Spleen (tissue), 11 donors: Measurements from ENCODE around the gene LRMDA. TPM values are rescaled to one million over a fixed set of nuclear protein-coding genes. Genes with fewer than 3 reads are reported as not detected.

Experiments
- DNase-seq: peaks from one replicate; pipeline ENCODE4 v3.0.0-alpha.2; 2020
- H3K27ac ChIP-seq, 8 donors: fragments of 200-600 bp; sonication (generic) in 7 of 8; 1 replicate in 4 of 8; 2 replicates in 4 of 8; pipeline versions ENCODE4 v1.5.0 to v1.8.0; 2016 to 2021; ENCODE audit warnings: inconsistent platforms in 4 of 8, mild to moderate bottlenecking in 4 of 8, moderate library complexity in 1 of 8
- H3K27me3 ChIP-seq, 7 donors: fragments of 200-600 bp; sonication (generic) in 6 of 7; replicated peaks in 1 of 7; 1 replicate in 4 of 7; 2 replicates in 3 of 7; pipeline versions ENCODE4 v1.5.0 to v1.8.0; 2016 to 2021; ENCODE audit warnings: inconsistent platforms in 3 of 7, mild to moderate bottlenecking in 1 of 7
- H3K36me3 ChIP-seq, 6 donors: fragments of 200-600 bp; sonication (generic) in 5 of 6; 1 replicate in 4 of 6; 2 replicates in 2 of 6; pipeline versions ENCODE4 v1.5.0 to v1.8.0; 2016 to 2021; ENCODE audit warnings: inconsistent platforms in 2 of 6
- H3K4me1 ChIP-seq, 6 donors: fragments of 200-600 bp; sonication (generic) in 5 of 6; 1 replicate in 3 of 6; 2 replicates in 3 of 6; pipeline versions ENCODE4 v1.5.0 to v1.8.0; 2016 to 2021; ENCODE audit warnings: inconsistent platforms in 3 of 6
- H3K4me3 ChIP-seq, 8 donors: fragments of 200-600 bp; sonication (generic) in 7 of 8; 1 replicate in 4 of 8; 2 replicates in 4 of 8; pipeline versions ENCODE4 v1.5.0 to v1.8.0; 2016 to 2021; ENCODE audit warnings: inconsistent platforms in 4 of 8, mild to moderate bottlenecking in 4 of 8, moderate library complexity in 2 of 8
- H3K9me3 ChIP-seq, 8 donors: fragments of 200-600 bp; sonication (generic) in 7 of 8; 1 replicate in 4 of 8; 2 replicates in 4 of 8; pipeline versions ENCODE4 v1.5.0 to v1.8.0; 2016 to 2021; ENCODE audit warnings: inconsistent platforms in 4 of 8
- POLR2A ChIP-seq, 3 donors: fragments of 450-650 bp; IDR thresholded peaks; one replicate each; pipeline ENCODE4 v1.5.1; 2017; ENCODE audit warnings: antibody characterized with exemption in 3 of 3, mild to moderate bottlenecking in 1 of 3
- POLR2AphosphoS5 ChIP-seq, 3 donors: sonication (generic); formaldehyde crosslinking; IDR thresholded peaks; one replicate each; pipeline ENCODE4 v1.5.1; 2017; ENCODE audit warnings: antibody characterized with exemption in 3 of 3
- WGBS, 5 donors: extraction: QIAGEN DNeasy Blood & Tissue Kit in 3 of 5; methylation state at CpG; one replicate each; pipeline versions ENCODE4 v1.1.5 to v1.1.7; 2013 to 2018; 5-methylcytosine and 5-hydroxymethylcytosine counted together
- intact Hi-C: fragments of 100-400 bp; cut with DNase I; formaldehyde crosslinking; loops from one replicate; pipeline ENCODE4 v1.15.0; 2023; ENCODE audit warnings: low total_unique reads
- polyA plus RNA-seq, 3 donors: library from polyadenylated mRNA; stranded (reverse); fragments of 200-250 nt; gene quantifications; one replicate each; pipeline ENCODE4 v1.2.1, GENCODE V29; 2013
- total RNA-seq, 7 donors: library from RNA; depleted of rRNA in 3 of 7; stranded (reverse); fragments of >200 nt in 3 of 7; fragmentation: NEBNext Ultra II Directional in 4 of 7; extraction: Animal tissue kit (Norgen Biotek cat#: 25700) in 4 of 7; gene quantifications; one replicate each; pipeline versions ENCODE4 v1.1.0 to v1.2.1, GENCODE V29; 2016 to 2021
- TF ChIP-seq, protein P1 (sequence below), 11 experiments: fragments of 200-600 bp in 7 of 11; fragments of 450-650 bp in 4 of 11; sonication (generic) in 4 of 11; IDR thresholded peaks in 8 of 11; conservative IDR thresholded peaks in 3 of 11; 1 replicate in 7 of 11; 2 replicates in 4 of 11; pipeline versions ENCODE4 v1.4.0 to v1.8.0; 2016 to 2021; ENCODE audit warnings: antibody characterized with exemption in 11 of 11, inconsistent platforms in 4 of 11, mild to moderate bottlenecking in 1 of 11
- donor health status: healthy with polysubstance abuse.
- donor health status: DM: no; HTN: no; CAD: no; lungs with moderate emphysema.
- donor health status: DM: no; HTN: no; CAD: no.
- donor health status: Bipolar disorder and iron deficiency.
- donor health status: healthy.
- donor health status: DM: no; HTN: no; CAD: no.
- donor health status: DM: yes; HTN: yes; CAD: no.

The LRMDA gene
- total and polyA plus RNA-seq, 10 donors = 7.3 to 46.6 (median 28.2) TPM

DNA sequence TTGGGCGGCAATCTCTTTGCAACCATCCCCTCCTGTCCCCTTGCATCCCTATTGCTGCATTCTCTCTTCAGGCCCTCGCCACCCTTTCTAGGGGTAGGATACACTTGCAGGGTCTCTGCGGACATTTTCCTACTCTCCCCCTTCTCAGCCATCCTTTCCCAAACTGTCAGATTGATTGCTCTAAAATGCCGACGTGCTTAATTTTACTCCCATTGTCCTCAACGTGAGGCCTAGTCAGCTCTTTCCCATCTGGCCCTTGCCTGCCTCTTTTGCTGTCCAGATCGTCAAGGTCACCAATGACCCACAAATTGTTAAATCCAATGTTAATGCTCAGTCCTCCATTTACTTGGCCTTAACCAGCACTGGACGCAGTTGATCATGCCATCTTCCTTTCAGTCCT, 12.7 kb upstream of the LRMDA start:
- 77 to 88% (median 86%) methylated on average over 8 of the region's 8 CpGs for WGBS, 5 donors
- no peak for DNase-seq
- Histone ChIP-seq H3K9me3 (no peaks in the 10 kb centered on the region), H3K27me3 (peaks cover 0 to 18% (median 0%) of the 10 kb centered on the region in 7 donors), H3K36me3 (no peaks in the 10 kb centered on the region), H3K27ac (no peak overlapping the region), H3K4me3 (no peak overlapping the region), H3K4me1 (no peaks in the 10 kb centered on the region)
- intact Hi-C loops = no loop called here
- TF ChIP-seq, protein P1, sequence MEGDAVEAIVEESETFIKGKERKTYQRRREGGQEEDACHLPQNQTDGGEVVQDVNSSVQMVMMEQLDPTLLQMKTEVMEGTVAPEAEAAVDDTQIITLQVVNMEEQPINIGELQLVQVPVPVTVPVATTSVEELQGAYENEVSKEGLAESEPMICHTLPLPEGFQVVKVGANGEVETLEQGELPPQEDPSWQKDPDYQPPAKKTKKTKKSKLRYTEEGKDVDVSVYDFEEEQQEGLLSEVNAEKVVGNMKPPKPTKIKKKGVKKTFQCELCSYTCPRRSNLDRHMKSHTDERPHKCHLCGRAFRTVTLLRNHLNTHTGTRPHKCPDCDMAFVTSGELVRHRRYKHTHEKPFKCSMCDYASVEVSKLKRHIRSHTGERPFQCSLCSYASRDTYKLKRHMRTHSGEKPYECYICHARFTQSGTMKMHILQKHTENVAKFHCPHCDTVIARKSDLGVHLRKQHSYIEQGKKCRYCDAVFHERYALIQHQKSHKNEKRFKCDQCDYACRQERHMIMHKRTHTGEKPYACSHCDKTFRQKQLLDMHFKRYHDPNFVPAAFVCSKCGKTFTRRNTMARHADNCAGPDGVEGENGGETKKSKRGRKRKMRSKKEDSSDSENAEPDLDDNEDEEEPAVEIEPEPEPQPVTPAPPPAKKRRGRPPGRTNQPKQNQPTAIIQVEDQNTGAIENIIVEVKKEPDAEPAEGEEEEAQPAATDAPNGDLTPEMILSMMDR (IDR thresholded peaks at IDR 0.05 in 8 of 11, conservative IDR thresholded peaks at IDR 0.05 in 3 of 11) = no peak
- TF ChIP-seq POLR2A (IDR thresholded peaks at IDR 0.05) (no peak), POLR2AphosphoS5 (IDR thresholded peaks at IDR 0.05) (no peak)

DNA sequence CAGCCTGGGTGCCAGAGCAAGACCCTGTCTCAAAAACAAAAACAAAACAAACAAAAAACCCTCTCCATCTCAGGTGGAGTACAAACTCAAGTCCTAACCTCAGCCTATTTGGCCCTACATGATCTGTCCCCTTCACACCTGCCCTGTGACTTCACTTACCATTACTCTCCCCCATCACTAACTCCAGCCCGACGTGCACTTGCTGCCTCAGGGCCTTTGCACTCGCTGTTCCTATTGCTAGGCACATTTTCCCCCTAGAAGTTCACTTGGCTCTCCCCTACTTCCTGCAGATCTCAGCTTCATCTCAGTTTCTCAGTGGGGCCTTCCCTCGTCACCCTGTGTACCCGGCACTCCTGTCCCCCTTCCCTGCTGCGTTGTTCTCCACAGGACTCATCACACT, 8.5 kb upstream of the LRMDA start:
- Histone ChIP-seq H3K4me3 (no peak overlapping the region), H3K9me3 (no peaks in the 10 kb centered on the region), H3K4me1 (peaks cover 0 to 4% (median 0%) of the 10 kb centered on the region in 6 donors), H3K36me3 (no peaks in the 10 kb centered on the region), H3K27ac (no peak overlapping the region), H3K27me3 (peaks cover 0 to 4% (median 0%) of the 10 kb centered on the region in 7 donors)
- 92 to 96% (median 92%) methylated on average over 6 of the region's 6 CpGs for WGBS, 5 donors
- TF ChIP-seq POLR2A (IDR thresholded peaks at IDR 0.05) (no peak), POLR2AphosphoS5 (IDR thresholded peaks at IDR 0.05) (no peak)
- TF ChIP-seq, protein P1 (IDR thresholded peaks at IDR 0.05 in 8 of 11, conservative IDR thresholded peaks at IDR 0.05 in 3 of 11) = no peak
- intact Hi-C loops = no loop called here
- no peak for DNase-seq

DNA sequence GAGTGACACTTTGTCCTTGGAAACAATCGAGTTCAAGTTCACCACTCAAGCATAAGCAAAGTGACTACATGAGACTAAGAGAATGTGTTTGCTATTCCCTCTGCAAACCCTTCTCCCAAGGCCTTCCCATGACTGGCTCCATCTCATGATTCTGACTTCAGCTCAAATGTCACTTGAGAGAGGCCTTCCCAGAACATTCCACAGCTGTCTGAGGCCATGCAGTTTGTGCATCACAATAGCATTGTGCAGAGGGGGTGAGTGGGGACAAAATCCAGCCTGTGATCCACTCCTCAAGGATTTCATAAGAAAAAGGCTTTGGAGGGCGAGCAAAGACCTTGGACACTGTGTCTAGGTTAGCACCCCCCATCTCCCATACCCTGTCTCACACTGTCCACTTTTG, 6.9 kb upstream of the LRMDA start:
- intact Hi-C loops = no loop called here
- Histone ChIP-seq H3K36me3 (no peaks in the 10 kb centered on the region), H3K9me3 (no peaks in the 10 kb centered on the region), H3K4me1 (peaks cover 0 to 20% (median 6%) of the 10 kb centered on the region in 6 donors), H3K4me3 (no peak overlapping the region), H3K27ac (no peak overlapping the region), H3K27me3 (peaks cover 0 to under 1% (median 0%) of the 10 kb centered on the region in 7 donors)
- TF ChIP-seq POLR2A (IDR thresholded peaks at IDR 0.05) (no peak), POLR2AphosphoS5 (IDR thresholded peaks at IDR 0.05) (no peak)
- TF ChIP-seq, protein P1 (IDR thresholded peaks at IDR 0.05 in 8 of 11, conservative IDR thresholded peaks at IDR 0.05 in 3 of 11) = no peak
- WGBS, 5 donors = 68 to 85% (median 78%) methylated on average over 2 of the region's 2 CpGs
- no peak for DNase-seq

DNA sequence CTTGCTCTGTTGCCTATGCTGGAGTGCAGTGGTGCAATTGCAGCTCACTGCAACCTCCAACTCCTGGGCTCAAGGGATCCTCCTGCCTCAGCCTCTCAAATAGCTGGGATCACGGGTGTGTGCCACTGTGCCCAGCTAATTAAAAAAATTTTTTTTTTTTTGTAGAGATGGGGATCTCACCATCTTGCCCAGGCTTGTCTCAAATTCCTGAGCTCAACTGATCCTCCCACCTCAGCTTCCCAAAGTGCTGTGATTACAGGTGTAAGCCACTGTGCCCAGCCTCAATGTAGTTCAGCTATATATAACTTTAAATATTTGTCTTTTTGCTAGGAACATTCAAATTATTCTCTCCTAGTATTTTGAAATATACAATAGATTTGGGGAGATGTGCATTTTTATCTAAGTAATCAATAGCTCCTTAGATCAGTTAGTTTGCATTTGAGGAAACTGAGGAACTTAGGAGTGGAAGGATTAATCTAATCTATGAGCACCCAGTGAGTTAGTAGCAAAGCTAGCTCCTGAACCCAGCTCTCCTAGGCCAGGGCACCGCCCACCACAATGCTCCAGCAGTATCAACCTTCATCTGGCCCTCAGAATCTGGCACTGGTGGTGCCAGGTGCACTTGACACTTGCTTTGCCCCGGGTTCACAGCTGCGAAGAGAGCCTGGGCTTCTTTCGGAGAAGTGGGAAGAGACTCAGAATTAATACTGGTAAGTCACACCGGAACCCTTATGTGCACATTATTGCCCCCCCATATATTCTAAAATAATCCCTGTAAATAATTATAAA, 5.9 kb upstream of the LRMDA start:
- H3K4me1 ChIP-seq = peaks cover under 1 to 29% (median 15%) of the 10 kb centered on the region in 6 donors
- TF ChIP-seq POLR2A (IDR thresholded peaks at IDR 0.05) (no peak), POLR2AphosphoS5 (IDR thresholded peaks at IDR 0.05) (no peak)
- TF ChIP-seq, protein P1 (IDR thresholded peaks at IDR 0.05 in 8 of 11, conservative IDR thresholded peaks at IDR 0.05 in 3 of 11) = no peak
- no peaks in the 10 kb centered on the region for H3K36me3 ChIP-seq
- H3K4me3 ChIP-seq = no peak overlapping the region
- no peak overlapping the region for H3K27ac ChIP-seq
- intact Hi-C loops = no loop called here
- 81 to 95% (median 92%) methylated on average over 6 of the region's 6 CpGs for WGBS, 5 donors
- peaks cover 0 to 10% (median 0%) of the 10 kb centered on the region in 7 donors for H3K27me3 ChIP-seq
- H3K9me3 ChIP-seq = no peaks in the 10 kb centered on the region
- DNase-seq = no peak
